Caco-2 (cell line): ENCODE measurements around the gene CNR1. TPM values are rescaled to one million over a fixed set of nuclear protein-coding genes. Genes with fewer than 3 reads are reported as not detected.
A peak's percentile ranks its signal among the peaks of the same experiment; 100 is the strongest.

Experiments used
- BruUV-seq: library from RNA; stranded (reverse); fragments of 400-500 nt; replicated peaks from 2 replicates; lab custom pipeline; 2021; lab: Mats Ljungman, UMichigan
- CTCF ChIA-PET: fragments of 300-600 bp; sonication (Branson Sonifier 250); formaldehyde crosslinking; loops from one replicate; lab custom pipeline; 2022; ENCODE audit warnings: antibody characterized with exemption; lab: Charles Lee
- POLR2A ChIA-PET: fragments of 300-600 bp; sonication (Branson Sonifier 250); formaldehyde crosslinking; loops from one replicate; lab custom pipeline; 2022; ENCODE audit warnings: antibody characterized with exemption; lab: Charles Lee
- DNase-seq, 2 experiments: peaks; one replicate each; pipeline versions ENCODE4 v3.0.0 to v3.0.0-alpha.2; 2020 to 2022
- H3K27me3 ChIP-seq: replicated peaks from 2 replicates; pipeline ENCODE4 v1.6.0; 2011; ENCODE audit warnings: low read length; ENCODE audit not compliant: control insufficient read depth, insufficient read depth
- H3K36me3 ChIP-seq: 2 replicates; pipeline ENCODE4 v1.5.1; 2011; ENCODE audit warnings: low read length; ENCODE audit not compliant: control insufficient read depth, insufficient read depth
- H3K4me1 ChIP-seq: fragments of 250-450 bp; sonication (Bioruptor Pico); 2 replicates; pipeline ENCODE4 v1.5.1; 2020; ENCODE audit warnings: mild to moderate bottlenecking
- H3K4me3 ChIP-seq: 2 replicates; pipeline ENCODE4 v1.5.1; 2011; ENCODE audit warnings: low read depth, mild to moderate bottlenecking, control low read depth, low read length
- H3K9me3 ChIP-seq: fragments of 250-450 bp; sonication (Bioruptor Pico); 2 replicates; pipeline ENCODE4 v1.5.1; 2020; ENCODE audit warnings: mild to moderate bottlenecking, moderate library complexity
- H3K27ac Mint-ChIP-seq: one replicate; pipeline ENCODE4 v1.8.0; 2022; ENCODE audit warnings: mixed read lengths; ENCODE audit not compliant: unreplicated experiment
- H3K27me3 Mint-ChIP-seq: one replicate; pipeline ENCODE4 v1.8.0; 2022; ENCODE audit warnings: mixed read lengths; ENCODE audit not compliant: insufficient read depth, unreplicated experiment
- H3K36me3 Mint-ChIP-seq: one replicate; pipeline ENCODE4 v1.8.0; 2022; ENCODE audit warnings: mild to moderate bottlenecking, mixed read lengths; ENCODE audit not compliant: insufficient read depth, unreplicated experiment
- H3K4me1 Mint-ChIP-seq: one replicate; pipeline ENCODE4 v1.8.0; 2022; ENCODE audit warnings: low read depth, mixed read lengths; ENCODE audit not compliant: unreplicated experiment
- H3K4me3 Mint-ChIP-seq: one replicate; pipeline ENCODE4 v1.8.0; 2022; ENCODE audit warnings: mild to moderate bottlenecking, moderate library complexity, mixed read lengths; ENCODE audit not compliant: unreplicated experiment
- H3K9me3 Mint-ChIP-seq: one replicate; pipeline ENCODE4 v1.8.0; 2022; ENCODE audit warnings: mixed read lengths; ENCODE audit not compliant: unreplicated experiment
- CTCF ChIP-seq, 2 experiments: fragments of 200-600 bp in 1 of 2; IDR thresholded peaks; 1 replicate in 1 of 2; 2 replicates in 1 of 2; pipeline versions ENCODE4 v1.5.1 to v1.8.0; 2011 to 2022; ENCODE audit warnings: antibody characterized with exemption in 1 of 2, control low read depth in 1 of 2, inconsistent platforms in 1 of 2, low read depth in 1 of 2, low read length in 1 of 2, mild to moderate bottlenecking in 1 of 2, moderate library complexity in 1 of 2; ENCODE audit not compliant: insufficient read depth in 1 of 2, severe bottlenecking in 1 of 2, unreplicated experiment in 1 of 2
- intact Hi-C: fragments of 100-400 bp; cut with micrococcal nuclease; formaldehyde crosslinking; loops from one replicate; pipeline ENCODE4 v1.10.0; 2022; ENCODE audit not compliant: unreplicated experiment
- total RNA-seq: library from RNA; stranded (reverse); gene quantifications from 2 replicates; pipeline ENCODE4 v1.2.3, GENCODE V29; 2022

CNR1 gene
- total RNA-seq, 1 experiment from 2014 or later = not detected

GRCh38 chr6:88174906-88175305 lies 8.8 kb upstream of the CNR1 start:
- no peak overlapping the region for H3K4me3 Mint-ChIP-seq
- Histone ChIP-seq H3K36me3 (no peaks in the 10 kb centered on the region), H3K27me3 (no peaks in the 10 kb centered on the region), H3K9me3 (no peaks in the 10 kb centered on the region), H3K4me1 (peaks cover 15% of the 10 kb centered on the region), H3K4me3 (no peak overlapping the region)
- peaks cover 11% of the 10 kb centered on the region for H3K27me3 Mint-ChIP-seq
- CTCF ChIA-PET = interaction anchor here (0.7 kb wide), 1 partner anchor 362 kb away, joined by 8 read pairs; no protein-coding TSS in a partner anchor
- H3K9me3 Mint-ChIP-seq = no peaks in the 10 kb centered on the region
- POLR2A ChIA-PET = no interaction called here
- no peaks in the 10 kb centered on the region for H3K36me3 Mint-ChIP-seq
- TF ChIP-seq CTCF (IDR thresholded peaks at IDR 0.05; ENCODE audit: insufficient read depth in 1 of 2, low read depth in 1 of 2, low read length in 1 of 2, severe bottlenecking in 1 of 2, unreplicated experiment in 1 of 2) = no peak
- DNase-seq = no peak
- BruUV-seq = no TSS peak
- H3K27ac Mint-ChIP-seq = no peak overlapping the region
- intact Hi-C loops = no loop called here
- H3K4me1 Mint-ChIP-seq = peaks cover 19% of the 10 kb centered on the region

- TF ChIP-seq CTCF (IDR thresholded peaks at IDR 0.05; ENCODE audit: insufficient read depth in 1 of 2, low read depth in 1 of 2, low read length in 1 of 2, severe bottlenecking in 1 of 2, unreplicated experiment in 1 of 2) = no peak
- H3K9me3 Mint-ChIP-seq = no peaks in the 10 kb centered on the region
These were observed 5.2 kb upstream of the CNR1 start for GRCh38 chr6:88171312-88171711.

GRCh38 chr6:88168362-88168761 lies 2.2 kb upstream of the CNR1 start:
- Mint-ChIP-seq H3K36me3 (no peaks in the 10 kb centered on the region), H3K27me3 (peaks cover 32% of the 10 kb centered on the region), H3K4me3 (no peak overlapping the region), H3K4me1 (peaks cover 6% of the 10 kb centered on the region), H3K27ac (no peak overlapping the region), H3K9me3 (no peaks in the 10 kb centered on the region)
- ChIA-PET POLR2A (no interaction called here), CTCF (no interaction called here)
- no peak overlapping the region for H3K4me3 ChIP-seq
- no peaks in the 10 kb centered on the region for H3K9me3 ChIP-seq
- no peak for TF ChIP-seq CTCF (IDR thresholded peaks at IDR 0.05; ENCODE audit: insufficient read depth in 1 of 2, low read depth in 1 of 2, low read length in 1 of 2, severe bottlenecking in 1 of 2, unreplicated experiment in 1 of 2)
- peaks cover 2% of the 10 kb centered on the region; the same call in 1 of the 2 replicates for H3K27me3 ChIP-seq
- no peaks in the 10 kb centered on the region for H3K36me3 ChIP-seq
- peak in 1 of 2 experiments; percentile 8 for DNase-seq
- no TSS peak for BruUV-seq
- intact Hi-C loops = loop anchor here (5.0 kb wide), 2 partner anchors 241 to 336 kb away; no protein-coding TSS in a partner anchor
- H3K4me1 ChIP-seq = 0 out of 2 replicates have a peak, but pooled peaks cover 5% of the 10 kb centered on the region

More at GRCh38 chr6:88171312-88171711, 5.2 kb upstream of the CNR1 start:
- no peaks in the 10 kb centered on the region for H3K36me3 ChIP-seq
- no peak overlapping the region for H3K27ac Mint-ChIP-seq
- 0 out of 2 replicates have a peak, but pooled peaks cover 5% of the 10 kb centered on the region for H3K4me1 ChIP-seq
- intact Hi-C loops = no loop called here
- H3K36me3 Mint-ChIP-seq = no peaks in the 10 kb centered on the region
- no peaks in the 10 kb centered on the region for H3K9me3 ChIP-seq
- H3K27me3 Mint-ChIP-seq = peaks cover 25% of the 10 kb centered on the region
- H3K27me3 ChIP-seq = no peaks in the 10 kb centered on the region
- no peaks in the 10 kb centered on the region for H3K4me1 Mint-ChIP-seq
- POLR2A ChIA-PET = no interaction called here
- CTCF ChIA-PET = no interaction called here
- BruUV-seq = no TSS peak
- DNase-seq = no peak
- H3K4me3 ChIP-seq = no peak overlapping the region
- no peak overlapping the region for H3K4me3 Mint-ChIP-seq
